Measurements from ENCODE around the gene NAT10. TPM values are rescaled to one million over a fixed set of nuclear protein-coding genes. Genes with fewer than 3 reads are reported as not detected.

Gene NAT10
- polyA plus RNA-seq, 1 of the 3 experiments (the other 2 are of a cell fraction): 31.0 TPM

DNA sequence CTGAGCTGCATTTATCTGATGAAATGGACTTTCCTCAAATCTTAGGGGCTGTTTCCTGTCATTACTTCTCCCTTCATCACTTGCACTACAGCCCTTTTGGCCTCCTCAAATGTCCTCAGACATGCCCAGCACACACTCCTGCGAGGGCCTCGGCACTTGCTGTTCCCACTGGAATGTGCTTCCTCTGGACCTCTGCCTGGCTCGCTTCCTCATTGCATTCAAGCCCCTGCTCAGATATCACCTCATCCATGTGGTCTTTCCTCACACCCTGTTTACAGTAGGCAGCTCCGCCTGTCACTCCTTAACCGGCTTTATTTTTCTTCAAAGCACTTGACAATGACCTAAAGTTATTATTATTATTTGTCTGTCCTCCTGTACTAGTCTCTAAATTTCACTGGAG is 9.0 kb downstream of the NAT10 start:
- H3K36me3 ChIP-seq (replicated peaks in 1 of 2; ENCODE audit: control insufficient read depth in 1 of 2, insufficient read depth in 2 of 2, low read length in 1 of 2): peaks cover 73 to 89% of the 10 kb centered on the region in 2 experiments
- WGBS (ENCODE audit: low lambda C conversion rate): 98% methylated on average over 5 of the region's 5 CpGs
- ChIA-PET CTCF (interaction anchor here (1.4 kb wide), 1 partner anchor 118 kb away, joined by 3 read pairs; no protein-coding TSS in a partner anchor), POLR2A (no interaction called here)
- H3K4me2 ChIP-seq: no peak overlapping the region
- H2AFZ ChIP-seq (ENCODE audit: low read depth): no peak overlapping the region
- DNase-seq: no peak
- H3K9me2 ChIP-seq: no peaks in the 10 kb centered on the region
- H3K4me1 ChIP-seq (ENCODE audit: control insufficient read depth in 1 of 2, insufficient read depth in 2 of 2, low read depth in 1 of 2, low read length in 1 of 2): no peaks in the 10 kb centered on the region
- H3K9me3 ChIP-seq: no peaks in the 10 kb centered on the region
- H3K79me2 ChIP-seq (ENCODE audit: insufficient read depth): no peaks in the 10 kb centered on the region
- no peak overlapping the region for H3K27ac ChIP-seq (ENCODE audit: low read depth in 2 of 2, low read length in 1 of 2)
- no peak for TF ChIP-seq FOXJ3 (CRISPR knock-in tag; IDR thresholded peaks at IDR 0.05)
- TF ChIP-seq SIN3A (IDR thresholded peaks at IDR 0.05; ENCODE audit: borderline replicate concordance, low read depth, low read length): no peak
- no peak for TF ChIP-seq SMC3 (IDR thresholded peaks at IDR 0.05; ENCODE audit: low read depth, low read length)
- TF ChIP-seq, protein P1, sequence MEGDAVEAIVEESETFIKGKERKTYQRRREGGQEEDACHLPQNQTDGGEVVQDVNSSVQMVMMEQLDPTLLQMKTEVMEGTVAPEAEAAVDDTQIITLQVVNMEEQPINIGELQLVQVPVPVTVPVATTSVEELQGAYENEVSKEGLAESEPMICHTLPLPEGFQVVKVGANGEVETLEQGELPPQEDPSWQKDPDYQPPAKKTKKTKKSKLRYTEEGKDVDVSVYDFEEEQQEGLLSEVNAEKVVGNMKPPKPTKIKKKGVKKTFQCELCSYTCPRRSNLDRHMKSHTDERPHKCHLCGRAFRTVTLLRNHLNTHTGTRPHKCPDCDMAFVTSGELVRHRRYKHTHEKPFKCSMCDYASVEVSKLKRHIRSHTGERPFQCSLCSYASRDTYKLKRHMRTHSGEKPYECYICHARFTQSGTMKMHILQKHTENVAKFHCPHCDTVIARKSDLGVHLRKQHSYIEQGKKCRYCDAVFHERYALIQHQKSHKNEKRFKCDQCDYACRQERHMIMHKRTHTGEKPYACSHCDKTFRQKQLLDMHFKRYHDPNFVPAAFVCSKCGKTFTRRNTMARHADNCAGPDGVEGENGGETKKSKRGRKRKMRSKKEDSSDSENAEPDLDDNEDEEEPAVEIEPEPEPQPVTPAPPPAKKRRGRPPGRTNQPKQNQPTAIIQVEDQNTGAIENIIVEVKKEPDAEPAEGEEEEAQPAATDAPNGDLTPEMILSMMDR (IDR thresholded peaks at IDR 0.05): no peak
- TF ChIP-seq, protein P2, sequence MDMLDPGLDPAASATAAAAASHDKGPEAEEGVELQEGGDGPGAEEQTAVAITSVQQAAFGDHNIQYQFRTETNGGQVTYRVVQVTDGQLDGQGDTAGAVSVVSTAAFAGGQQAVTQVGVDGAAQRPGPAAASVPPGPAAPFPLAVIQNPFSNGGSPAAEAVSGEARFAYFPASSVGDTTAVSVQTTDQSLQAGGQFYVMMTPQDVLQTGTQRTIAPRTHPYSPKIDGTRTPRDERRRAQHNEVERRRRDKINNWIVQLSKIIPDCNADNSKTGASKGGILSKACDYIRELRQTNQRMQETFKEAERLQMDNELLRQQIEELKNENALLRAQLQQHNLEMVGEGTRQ (IDR thresholded peaks at IDR 0.05; ENCODE audit: borderline replicate concordance, low read depth, low read length): no peak
- no peak for TF ChIP-seq FOXM1 (IDR thresholded peaks at IDR 0.05; ENCODE audit: low read depth)
- no peak for TF ChIP-seq MXI1 (IDR thresholded peaks at IDR 0.05; ENCODE audit: low read depth, low read length)
- no peak for TF ChIP-seq TCF12 (IDR thresholded peaks at IDR 0.05)
- TF ChIP-seq JUND (IDR thresholded peaks at IDR 0.05): no peak
- no peak for TF ChIP-seq RFX5 (IDR thresholded peaks at IDR 0.05; ENCODE audit: low read length)
- TF ChIP-seq NRF1 (IDR thresholded peaks at IDR 0.05; ENCODE audit: low read depth, low read length): no peak
- no peak for TF ChIP-seq TAF1 (IDR thresholded peaks at IDR 0.05; ENCODE audit: borderline replicate concordance, low read depth, low read length)
- no peaks in the 10 kb centered on the region for H4K20me1 ChIP-seq (ENCODE audit: insufficient read depth)
- H3K27me3 ChIP-seq (ENCODE audit: insufficient read depth): no peaks in the 10 kb centered on the region
- no peak overlapping the region for H3K4me3 ChIP-seq (ENCODE audit: low read depth in 2 of 2, low read length in 1 of 2)
- H3K9ac ChIP-seq: no peak overlapping the region
- no peaks in the 10 kb centered on the region for H3F3A ChIP-seq (replicated peaks; ENCODE audit: insufficient read depth)

DNA sequence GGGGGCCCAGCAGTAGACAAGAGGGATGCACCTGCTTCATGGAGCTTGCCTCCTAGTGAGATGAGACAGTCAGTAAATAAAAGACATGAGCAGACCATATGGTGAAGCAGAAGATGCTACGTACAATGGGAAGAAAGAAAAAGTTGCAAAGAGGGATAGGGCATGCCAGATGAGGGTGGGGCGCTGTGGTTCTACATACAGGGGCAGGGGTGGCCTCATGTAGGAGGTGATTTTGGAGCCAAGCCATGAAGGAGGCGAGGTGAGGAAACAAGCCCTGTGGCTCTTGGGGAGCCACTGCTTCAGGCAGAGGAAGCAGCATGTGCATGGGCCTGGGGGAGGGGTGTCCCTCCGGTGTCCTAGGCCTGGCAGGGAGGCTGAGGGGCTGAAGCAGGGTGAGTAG is 15.2 kb downstream of the NAT10 start:
- no peaks in the 10 kb centered on the region for H3K4me1 ChIP-seq (ENCODE audit: control insufficient read depth in 1 of 2, insufficient read depth in 2 of 2, low read depth in 1 of 2, low read length in 1 of 2)
- no peak overlapping the region for H3K4me3 ChIP-seq (ENCODE audit: low read depth in 2 of 2, low read length in 1 of 2)
- no peaks in the 10 kb centered on the region for H3K9me2 ChIP-seq
- H3F3A ChIP-seq (replicated peaks; ENCODE audit: insufficient read depth): no peaks in the 10 kb centered on the region
- 98% methylated on average over 4 of the region's 4 CpGs for whole genome bisulfite sequencing (ENCODE audit: low lambda C conversion rate)
- H3K27ac ChIP-seq (ENCODE audit: low read depth in 2 of 2, low read length in 1 of 2): no peak overlapping the region
- ChIA-PET CTCF (no interaction called here), POLR2A (no interaction called here)
- no peak overlapping the region for H3K4me2 ChIP-seq
- no peaks in the 10 kb centered on the region for H4K20me1 ChIP-seq (ENCODE audit: insufficient read depth)
- no peak overlapping the region for H3K9ac ChIP-seq
- H2AFZ ChIP-seq (ENCODE audit: low read depth): no peak overlapping the region
- peaks cover 61 to 79% of the 10 kb centered on the region in 2 experiments for H3K36me3 ChIP-seq (replicated peaks in 1 of 2; ENCODE audit: control insufficient read depth in 1 of 2, insufficient read depth in 2 of 2, low read length in 1 of 2)
- H3K79me2 ChIP-seq (ENCODE audit: insufficient read depth): no peaks in the 10 kb centered on the region
- no peaks in the 10 kb centered on the region for H3K9me3 ChIP-seq
- H3K27me3 ChIP-seq (ENCODE audit: insufficient read depth): no peaks in the 10 kb centered on the region
- no peak for DNase-seq
- TF ChIP-seq TAF1 (IDR thresholded peaks at IDR 0.05; ENCODE audit: borderline replicate concordance, low read depth, low read length) (no peak), SIN3A (IDR thresholded peaks at IDR 0.05; ENCODE audit: borderline replicate concordance, low read depth, low read length) (no peak), RCOR1 (IDR thresholded peaks at IDR 0.05; ENCODE audit: low read length) (no peak), EZH2phosphoT487 (IDR thresholded peaks at IDR 0.05; ENCODE audit: borderline replicate concordance, low read depth) (no peak), NRF1 (IDR thresholded peaks at IDR 0.05; ENCODE audit: low read depth, low read length) (no peak), ELF1 (IDR thresholded peaks at IDR 0.05) (no peak), RXRA (IDR thresholded peaks at IDR 0.05; ENCODE audit: borderline replicate concordance, low read depth) (no peak), EP300 (IDR thresholded peaks at IDR 0.05; ENCODE audit: borderline replicate concordance in 1 of 2, low read depth in 1 of 2, low read length in 1 of 2) (no peak), FOXJ3 (CRISPR knock-in tag; IDR thresholded peaks at IDR 0.05) (no peak)
- TF ChIP-seq, protein P2 (IDR thresholded peaks at IDR 0.05; ENCODE audit: borderline replicate concordance, low read depth, low read length): no peak
- TF ChIP-seq, protein P3, sequence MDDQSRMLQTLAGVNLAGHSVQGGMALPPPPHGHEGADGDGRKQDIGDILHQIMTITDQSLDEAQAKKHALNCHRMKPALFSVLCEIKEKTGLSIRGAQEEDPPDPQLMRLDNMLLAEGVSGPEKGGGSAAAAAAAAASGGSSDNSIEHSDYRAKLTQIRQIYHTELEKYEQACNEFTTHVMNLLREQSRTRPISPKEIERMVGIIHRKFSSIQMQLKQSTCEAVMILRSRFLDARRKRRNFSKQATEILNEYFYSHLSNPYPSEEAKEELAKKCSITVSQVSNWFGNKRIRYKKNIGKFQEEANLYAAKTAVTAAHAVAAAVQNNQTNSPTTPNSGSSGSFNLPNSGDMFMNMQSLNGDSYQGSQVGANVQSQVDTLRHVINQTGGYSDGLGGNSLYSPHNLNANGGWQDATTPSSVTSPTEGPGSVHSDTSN (IDR thresholded peaks at IDR 0.05): no peak
- TF ChIP-seq, protein P4, sequence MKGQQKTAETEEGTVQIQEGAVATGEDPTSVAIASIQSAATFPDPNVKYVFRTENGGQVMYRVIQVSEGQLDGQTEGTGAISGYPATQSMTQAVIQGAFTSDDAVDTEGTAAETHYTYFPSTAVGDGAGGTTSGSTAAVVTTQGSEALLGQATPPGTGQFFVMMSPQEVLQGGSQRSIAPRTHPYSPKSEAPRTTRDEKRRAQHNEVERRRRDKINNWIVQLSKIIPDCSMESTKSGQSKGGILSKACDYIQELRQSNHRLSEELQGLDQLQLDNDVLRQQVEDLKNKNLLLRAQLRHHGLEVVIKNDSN (IDR thresholded peaks at IDR 0.05; ENCODE audit: borderline replicate concordance, low read depth): no peak

Measured in SK-N-SH (cell line).